Measurements from ENCODE around the gene FLOT2. TPM values are rescaled to one million over a fixed set of nuclear protein-coding genes. Genes with fewer than 3 reads are reported as not detected.
"Not testable (repeated sequence)": the region's sequence is repeated elsewhere in the genome, so short reads cannot be mapped to it uniquely, and the experiment has no call there.

The FLOT2 gene
- total RNA-seq, 1 experiment from 2014 or later: 98.1 TPM

GRCh38 chr17:28878158-28878910 lies 19.2 kb downstream of the FLOT2 start (continued):
- TF ChIP-seq, protein P1, sequence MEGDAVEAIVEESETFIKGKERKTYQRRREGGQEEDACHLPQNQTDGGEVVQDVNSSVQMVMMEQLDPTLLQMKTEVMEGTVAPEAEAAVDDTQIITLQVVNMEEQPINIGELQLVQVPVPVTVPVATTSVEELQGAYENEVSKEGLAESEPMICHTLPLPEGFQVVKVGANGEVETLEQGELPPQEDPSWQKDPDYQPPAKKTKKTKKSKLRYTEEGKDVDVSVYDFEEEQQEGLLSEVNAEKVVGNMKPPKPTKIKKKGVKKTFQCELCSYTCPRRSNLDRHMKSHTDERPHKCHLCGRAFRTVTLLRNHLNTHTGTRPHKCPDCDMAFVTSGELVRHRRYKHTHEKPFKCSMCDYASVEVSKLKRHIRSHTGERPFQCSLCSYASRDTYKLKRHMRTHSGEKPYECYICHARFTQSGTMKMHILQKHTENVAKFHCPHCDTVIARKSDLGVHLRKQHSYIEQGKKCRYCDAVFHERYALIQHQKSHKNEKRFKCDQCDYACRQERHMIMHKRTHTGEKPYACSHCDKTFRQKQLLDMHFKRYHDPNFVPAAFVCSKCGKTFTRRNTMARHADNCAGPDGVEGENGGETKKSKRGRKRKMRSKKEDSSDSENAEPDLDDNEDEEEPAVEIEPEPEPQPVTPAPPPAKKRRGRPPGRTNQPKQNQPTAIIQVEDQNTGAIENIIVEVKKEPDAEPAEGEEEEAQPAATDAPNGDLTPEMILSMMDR (IDR thresholded peaks at IDR 0.05 in 2 of 3, conservative IDR thresholded peaks at IDR 0.05 in 1 of 3; ENCODE audit: borderline replicate concordance in 1 of 3, insufficient read depth in 1 of 3, low read depth in 2 of 3, low read length in 2 of 3): no peak
- TF ChIP-seq EGR1 (IDR thresholded peaks at IDR 0.05; ENCODE audit: low read depth) (no peak), JUND (IDR thresholded peaks at IDR 0.05) (no peak), POLR2A (IDR thresholded peaks at IDR 0.05; ENCODE audit: borderline replicate concordance, extremely low read depth, insufficient read depth, insufficient read length) (no peak), POLR2AphosphoS5 (IDR thresholded peaks at IDR 0.05; ENCODE audit: low read depth, low read length) (no peak), FOSL1 (IDR thresholded peaks at IDR 0.05; ENCODE audit: low read depth) (no peak), CEBPB (IDR thresholded peaks at IDR 0.05; ENCODE audit: low read depth) (no peak)

DNA sequence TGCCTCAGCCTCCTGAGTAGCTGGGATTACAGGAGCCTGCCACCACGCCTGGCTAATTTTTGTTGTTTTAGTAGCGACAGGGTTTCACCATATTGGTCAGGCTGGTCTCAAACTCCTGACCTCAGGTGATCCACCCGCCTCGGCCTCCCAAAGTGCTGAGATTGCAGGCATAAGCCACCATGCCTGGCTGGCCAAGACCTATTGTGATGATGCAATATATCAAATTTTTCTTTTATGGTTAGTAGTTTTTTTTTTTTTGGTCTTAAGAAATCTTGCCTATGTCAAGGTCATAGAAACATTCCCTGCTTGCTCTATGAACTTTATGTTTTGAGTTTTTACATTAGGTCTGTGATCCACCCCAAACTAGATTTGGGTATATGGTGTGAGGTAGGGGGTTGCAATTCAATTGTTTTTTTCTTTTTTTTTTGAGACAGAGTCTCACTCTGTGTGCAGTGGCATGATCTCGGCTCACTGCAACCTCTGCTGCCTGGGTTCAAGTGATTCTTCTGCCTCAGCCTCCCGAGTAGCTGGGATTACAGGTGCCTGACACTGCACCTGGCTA lies 20.3 kb downstream of the FLOT2 start:
- H3K4me1 ChIP-seq (ENCODE audit: control insufficient read depth in 1 of 2, insufficient read depth in 2 of 2, low read length in 2 of 2); H3K36me3 ChIP-seq (ENCODE audit: control insufficient read depth in 1 of 2, insufficient read depth in 2 of 2, low read length in 2 of 2); DNase-seq (ENCODE audit: low read depth, low spot score); H3K4me2 ChIP-seq (ENCODE audit: low read length); H4K20me1 ChIP-seq (ENCODE audit: insufficient read depth); ATAC-seq; H3K9me2 ChIP-seq (ENCODE audit: insufficient read depth); intact Hi-C loops (cut with micrococcal nuclease); H3K27me3 ChIP-seq (ENCODE audit: insufficient read depth, low read length); CTCF ChIA-PET; H2AFZ ChIP-seq (ENCODE audit: low read depth, low read length, poor library complexity, severe bottlenecking); H3K4me3 ChIP-seq (replicated peaks in 1 of 2; ENCODE audit: low read depth in 1 of 2, low read length in 2 of 2); H3K9me3 ChIP-seq (ENCODE audit: control insufficient read depth in 1 of 2, insufficient read depth in 1 of 2, low read depth in 1 of 2, low read length in 2 of 2); H3K79me2 ChIP-seq (ENCODE audit: insufficient read depth, low read length); H3K9ac ChIP-seq (ENCODE audit: low read length); BruUV-seq (replicated peaks); POLR2A ChIA-PET; H3K27ac ChIP-seq (ENCODE audit: low read depth, low read length): not testable (repeated sequence)
- RAD21 ChIA-PET (ENCODE audit: low non-redundant PET in 1 of 2, low total read pairs in 2 of 2, uncharacterized antibody in 2 of 2, unreplicated experiment in 2 of 2): interaction anchor here in 1 of 2 experiments (0.6 kb wide), 1 partner anchor 150 kb away, joined by 7 read pairs; no protein-coding TSS in a partner anchor

Measured in HCT116 (cell line).